ENCODE results near the gene KIF26B.

Gene KIF26B

DNA sequence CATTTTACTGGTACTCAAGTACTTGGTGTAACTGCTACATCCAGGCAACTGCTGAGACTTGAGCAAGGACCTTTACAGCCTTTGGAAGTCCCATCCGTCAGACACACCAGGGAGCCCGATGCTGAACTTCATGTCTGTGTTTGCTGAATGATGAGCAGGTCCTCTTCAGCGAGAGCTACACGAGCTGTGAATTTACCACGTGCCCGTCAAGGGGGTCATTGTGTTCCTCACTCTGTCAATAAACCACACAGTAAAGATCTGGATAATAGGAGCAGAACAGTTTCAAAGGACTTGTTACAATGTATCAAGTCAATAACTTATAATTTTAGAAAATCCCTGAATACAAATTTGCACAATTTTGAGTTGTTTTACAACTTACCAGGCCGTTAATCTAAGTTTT is 427.2 kb downstream of the KIF26B start:
- no peak for DNase-seq

DNA sequence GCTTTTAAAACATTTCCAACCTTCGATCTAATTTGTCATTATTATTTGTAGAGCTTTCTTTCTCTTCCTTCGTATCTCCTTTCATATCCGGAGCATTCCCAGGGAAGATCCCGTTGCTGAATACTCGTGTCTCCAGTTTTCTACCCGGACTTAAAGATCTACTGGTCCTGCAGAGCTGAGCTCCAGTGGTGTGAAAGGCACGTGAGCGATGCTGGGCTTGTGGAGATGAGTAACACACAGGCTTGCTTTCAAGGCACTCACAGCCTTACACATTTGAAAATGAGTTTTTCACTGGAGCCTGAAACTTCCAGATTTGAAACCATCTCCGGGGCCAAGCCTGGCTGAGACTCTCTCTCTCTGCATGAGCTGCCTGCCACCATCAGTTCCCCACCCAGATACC is 428.3 kb downstream of the KIF26B start:
- no peak for DNase-seq

DNA sequence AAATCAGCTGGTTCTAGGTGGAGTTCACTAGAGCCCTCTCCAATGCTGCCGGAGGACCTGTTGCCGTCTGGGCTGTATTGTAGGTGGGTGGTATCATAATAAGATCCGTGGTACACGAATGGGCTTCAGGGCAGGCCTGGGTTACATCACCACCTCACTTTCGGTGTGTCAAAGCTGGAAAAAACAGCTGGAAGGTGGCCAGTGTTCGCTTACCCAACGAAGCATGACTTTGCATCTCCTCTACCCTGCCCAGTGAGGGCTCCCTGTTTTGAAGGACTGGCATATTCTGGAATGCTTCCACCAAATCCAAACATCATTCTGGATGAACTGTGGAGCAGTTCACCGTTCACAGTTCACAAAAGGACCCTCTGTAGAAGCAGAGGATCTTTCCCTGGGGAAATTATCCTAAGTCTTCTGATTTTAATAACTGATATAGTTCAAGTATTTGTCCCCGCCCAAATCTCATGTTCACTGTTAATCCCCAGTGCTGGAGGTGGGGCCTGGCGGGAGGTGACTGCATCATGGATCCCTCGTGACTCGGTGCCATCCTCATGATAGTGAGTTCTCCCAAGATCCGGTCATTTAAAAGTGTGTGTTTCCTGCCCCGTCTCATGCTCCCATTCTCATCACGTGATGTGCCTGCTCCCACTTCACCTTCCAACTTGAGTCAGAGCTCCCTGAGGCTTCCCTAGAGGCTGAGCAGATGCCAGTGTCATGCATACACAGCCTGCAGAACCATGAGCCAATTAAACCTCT is 429.0 kb downstream of the KIF26B start:
- DNase-seq: no peak

DNA sequence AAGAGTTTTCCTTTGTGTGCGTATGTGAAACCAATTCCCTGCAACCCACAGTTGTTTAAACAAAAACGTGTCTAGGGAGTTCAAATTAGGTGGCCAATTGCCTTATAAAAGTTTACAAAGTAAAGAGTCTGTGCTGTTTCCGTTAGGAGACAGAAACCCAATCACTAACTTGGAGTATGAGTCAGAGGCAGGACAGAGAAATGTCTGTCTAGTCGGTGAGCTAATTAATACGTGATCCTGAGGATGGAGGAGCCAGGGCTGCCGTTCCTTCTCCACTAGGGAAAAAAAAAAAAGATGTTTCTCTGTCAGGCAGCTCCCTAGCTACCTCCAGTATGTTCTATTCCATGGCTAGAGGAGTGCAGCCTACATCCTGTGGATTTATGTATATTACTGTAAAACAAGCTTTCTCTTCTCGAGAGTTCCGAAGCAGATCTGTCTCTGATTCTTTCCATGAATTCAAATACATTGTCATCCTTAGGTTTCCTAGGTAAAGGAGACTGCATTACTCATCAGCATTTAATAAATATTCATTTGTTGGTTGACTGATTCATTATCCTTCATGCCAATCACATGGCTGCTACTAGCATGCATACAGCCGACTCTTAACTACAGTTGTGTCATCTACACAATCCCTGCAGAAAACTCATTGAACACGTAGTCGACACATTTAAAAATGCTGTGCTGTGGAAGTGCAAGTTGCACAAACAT is 430.6 kb downstream of the KIF26B start:
- no peak for DNase-seq

DNA sequence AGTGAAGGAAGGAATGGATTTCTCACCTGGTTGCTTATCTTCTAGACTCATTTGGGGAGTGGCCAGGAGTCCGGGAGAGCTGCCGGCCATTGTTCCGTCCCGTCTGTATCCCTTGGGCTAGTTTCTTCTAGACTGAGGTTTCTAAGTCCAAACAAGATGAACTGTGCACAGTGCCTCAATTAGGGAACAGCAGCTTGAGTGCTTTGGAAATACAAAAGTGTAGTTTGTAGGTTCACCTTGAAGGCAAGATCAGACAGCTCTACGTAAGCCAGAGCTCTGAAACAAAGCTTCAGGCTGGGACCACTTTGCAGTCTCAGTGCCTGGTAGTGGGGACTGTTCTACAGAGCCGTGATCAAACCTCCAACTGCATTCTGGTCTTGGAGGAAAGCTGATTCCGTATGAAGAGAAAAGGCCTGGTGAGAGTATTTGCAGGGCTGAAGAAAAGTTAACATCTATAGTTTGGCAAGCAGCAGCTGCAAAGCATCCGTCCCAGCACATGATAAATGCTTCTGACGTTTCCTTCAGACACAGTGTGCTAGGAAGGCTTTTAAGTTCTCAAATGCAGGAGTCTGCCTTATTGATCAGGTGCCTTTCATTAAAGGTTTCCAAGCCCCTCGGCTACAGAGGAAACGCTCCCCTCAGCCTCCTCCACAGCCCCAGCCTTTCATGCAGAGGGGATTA is 432.8 kb downstream of the KIF26B start:
- DNase-seq: no peak

DNA sequence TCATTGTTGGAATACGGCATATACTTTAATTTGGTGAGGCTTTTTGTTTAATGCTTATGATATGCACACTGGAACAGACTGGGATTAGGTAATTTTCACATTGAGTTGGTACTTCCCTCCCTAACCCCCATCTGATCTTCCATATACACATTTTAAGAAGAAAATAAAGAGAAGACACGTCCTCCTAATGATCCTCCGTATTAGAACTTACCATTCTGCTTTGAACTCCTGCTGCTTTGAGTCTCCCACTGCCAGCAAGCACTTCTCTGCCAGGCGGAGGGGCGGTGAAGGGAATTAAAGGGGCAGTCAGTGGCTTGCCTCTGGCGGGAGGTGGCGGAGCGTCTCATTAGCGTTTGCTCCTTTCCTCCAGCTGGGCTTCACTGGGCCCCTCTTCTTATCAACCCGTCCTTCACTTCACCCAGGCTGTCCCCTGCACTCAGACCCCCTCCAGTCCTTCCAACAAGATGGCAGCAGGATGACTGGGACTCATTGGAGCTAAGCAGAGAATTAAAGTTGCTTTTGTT is 433.4 kb downstream of the KIF26B start:
- DNase-seq: no peak

DNA sequence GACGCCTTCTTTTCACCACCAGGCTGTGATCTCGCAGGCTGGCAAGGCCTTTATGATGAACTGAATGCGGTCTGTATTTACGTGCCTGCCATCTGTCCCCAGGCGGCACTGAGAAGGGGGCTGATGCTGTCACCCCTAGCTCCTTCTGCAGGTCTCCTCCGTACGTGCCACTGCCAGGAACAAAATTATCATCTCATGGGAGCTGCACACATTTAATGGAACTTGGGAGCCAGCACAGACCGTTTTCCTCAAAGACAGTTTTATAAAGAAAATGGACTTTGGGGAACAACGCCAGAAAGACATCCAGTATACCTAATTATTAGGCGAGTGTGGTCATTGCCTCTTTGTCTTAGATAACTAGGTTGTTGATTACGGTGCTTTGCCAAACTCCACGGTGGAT is 434.5 kb downstream of the KIF26B start:
- no peak for DNase-seq

DNA sequence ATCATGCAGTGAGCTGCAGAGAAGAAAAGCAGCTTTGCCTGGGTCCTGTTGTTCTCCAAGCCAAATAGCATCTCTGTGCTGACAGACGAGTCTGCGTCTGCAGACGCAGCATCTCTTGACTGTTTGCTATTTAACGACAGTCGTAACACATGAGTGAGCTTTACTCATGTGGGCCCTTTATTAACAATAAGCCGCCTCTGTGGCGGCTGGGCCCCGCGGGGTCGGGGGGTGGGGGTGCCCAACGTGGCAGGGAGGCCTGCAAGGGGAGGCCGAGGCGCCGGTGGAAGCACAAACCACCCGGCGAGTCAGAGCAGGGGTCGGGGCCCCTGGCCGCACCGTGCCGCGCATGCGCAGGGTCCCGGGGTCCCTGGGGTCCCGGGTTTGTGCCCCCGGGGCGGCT is 435.1 kb downstream of the KIF26B start:
- no peak for DNase-seq

DNA sequence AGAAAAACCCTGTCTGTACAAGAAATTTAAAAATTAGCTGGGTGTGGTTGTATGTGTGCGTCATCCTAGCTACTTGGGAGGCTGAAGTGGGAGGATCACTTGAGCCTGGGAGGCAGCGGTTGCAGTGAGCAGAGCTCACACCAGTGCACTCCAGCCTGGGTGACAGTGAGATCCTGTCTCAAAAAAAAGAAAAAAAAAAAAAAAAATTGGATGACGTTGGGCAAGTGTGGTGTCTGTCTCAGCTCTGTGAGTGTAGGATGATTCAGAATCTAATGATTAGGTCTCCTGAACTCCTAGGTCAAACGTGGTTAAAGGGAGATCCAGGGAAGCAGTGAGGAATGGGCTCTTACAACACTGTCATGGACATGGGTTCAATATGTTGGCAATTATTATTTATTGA is 435.9 kb downstream of the KIF26B start:
- DNase-seq: no peak

DNA sequence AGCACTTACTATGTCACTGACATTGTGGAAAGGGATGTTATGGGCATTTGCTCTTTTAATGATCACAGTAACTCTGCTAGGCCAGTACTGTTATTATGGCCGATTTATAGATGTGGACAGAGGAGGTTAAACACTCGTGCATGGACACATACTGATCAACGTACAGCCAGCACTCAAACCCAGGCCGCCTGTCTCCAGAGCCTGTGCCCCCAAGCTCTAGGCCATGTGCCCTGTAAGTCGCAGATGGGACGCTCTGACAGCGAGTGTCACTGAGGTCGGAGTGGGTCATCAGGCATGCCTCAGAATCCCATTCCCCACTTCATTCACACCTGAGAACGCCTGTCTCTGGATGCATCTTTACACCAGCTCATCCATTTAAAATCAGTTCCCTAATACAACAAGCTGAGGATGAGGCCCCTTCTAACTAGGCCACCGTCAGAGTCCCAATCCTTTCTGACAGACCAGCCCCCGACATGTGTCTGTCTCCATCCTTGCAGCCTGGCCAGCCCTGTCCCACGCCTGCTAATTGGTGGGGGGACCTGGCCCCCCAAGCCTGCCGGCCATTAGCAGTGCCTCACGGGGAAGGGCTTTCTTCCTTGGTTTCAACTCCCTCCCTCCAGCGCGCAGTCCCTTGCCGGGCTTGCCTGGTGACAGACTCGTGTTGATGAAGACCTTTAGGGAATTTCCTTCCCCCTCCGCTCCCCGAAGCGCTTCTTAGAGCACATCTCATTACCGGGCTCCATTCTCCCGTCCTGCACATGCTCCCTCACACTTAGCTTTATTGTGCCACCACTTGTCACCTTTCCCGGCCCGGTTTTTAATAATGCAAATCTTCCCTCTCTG is 436.8 kb downstream of the KIF26B start:
- DNase-seq: no peak

DNA sequence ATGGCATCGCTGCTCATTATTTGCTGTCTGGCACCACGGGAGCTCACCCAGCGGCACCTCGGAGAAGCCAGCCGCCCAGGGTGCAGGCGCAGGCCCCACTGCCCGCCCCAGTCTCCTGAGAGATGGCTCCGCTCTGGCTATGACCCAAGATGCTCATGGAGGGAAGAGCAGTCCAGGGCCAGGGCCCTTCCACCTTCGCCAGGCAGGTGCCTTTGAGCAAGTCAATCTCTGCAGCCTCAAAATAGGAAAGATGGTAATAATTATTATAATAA is 437.3 kb downstream of the KIF26B start:
- no peak for DNase-seq

DNA sequence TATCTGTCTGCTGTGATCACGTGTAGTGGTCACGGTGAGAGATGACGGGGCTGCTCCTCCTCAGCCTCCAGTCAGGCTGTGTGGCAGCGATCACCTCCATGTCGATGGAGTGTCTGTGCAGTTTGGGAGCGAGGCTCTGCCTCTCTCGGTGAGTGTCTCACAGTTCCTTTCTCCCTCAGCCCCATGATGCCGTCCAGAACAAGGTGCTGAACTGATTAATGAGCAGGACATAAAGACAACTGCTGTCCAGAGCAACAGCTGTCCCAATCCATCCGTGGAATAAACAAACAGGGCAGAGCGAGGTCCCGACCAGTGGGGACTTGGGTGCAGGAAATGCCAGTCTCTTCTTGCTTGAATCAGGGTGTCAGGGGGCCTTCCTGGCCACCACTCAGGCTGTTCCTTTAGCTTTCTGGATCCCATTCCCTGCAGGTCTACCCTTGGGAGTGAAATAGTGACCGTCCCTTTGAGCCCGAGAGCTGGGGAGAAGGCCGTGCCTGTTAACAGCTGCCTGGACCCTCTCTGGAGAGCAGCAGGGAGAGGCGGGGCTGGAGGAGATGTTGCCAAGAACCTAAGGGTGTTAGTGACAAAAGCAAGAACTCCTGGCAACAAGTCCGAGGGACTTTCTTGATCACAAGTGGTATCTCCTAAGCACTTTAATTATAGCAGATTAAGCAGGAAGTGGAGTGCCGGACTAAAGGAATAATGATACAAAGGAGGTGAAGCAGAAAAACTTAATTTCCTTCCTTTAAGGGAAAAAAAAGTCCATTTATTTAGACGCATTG is 443.9 kb downstream of the KIF26B start:
- DNase-seq: no peak

DNA sequence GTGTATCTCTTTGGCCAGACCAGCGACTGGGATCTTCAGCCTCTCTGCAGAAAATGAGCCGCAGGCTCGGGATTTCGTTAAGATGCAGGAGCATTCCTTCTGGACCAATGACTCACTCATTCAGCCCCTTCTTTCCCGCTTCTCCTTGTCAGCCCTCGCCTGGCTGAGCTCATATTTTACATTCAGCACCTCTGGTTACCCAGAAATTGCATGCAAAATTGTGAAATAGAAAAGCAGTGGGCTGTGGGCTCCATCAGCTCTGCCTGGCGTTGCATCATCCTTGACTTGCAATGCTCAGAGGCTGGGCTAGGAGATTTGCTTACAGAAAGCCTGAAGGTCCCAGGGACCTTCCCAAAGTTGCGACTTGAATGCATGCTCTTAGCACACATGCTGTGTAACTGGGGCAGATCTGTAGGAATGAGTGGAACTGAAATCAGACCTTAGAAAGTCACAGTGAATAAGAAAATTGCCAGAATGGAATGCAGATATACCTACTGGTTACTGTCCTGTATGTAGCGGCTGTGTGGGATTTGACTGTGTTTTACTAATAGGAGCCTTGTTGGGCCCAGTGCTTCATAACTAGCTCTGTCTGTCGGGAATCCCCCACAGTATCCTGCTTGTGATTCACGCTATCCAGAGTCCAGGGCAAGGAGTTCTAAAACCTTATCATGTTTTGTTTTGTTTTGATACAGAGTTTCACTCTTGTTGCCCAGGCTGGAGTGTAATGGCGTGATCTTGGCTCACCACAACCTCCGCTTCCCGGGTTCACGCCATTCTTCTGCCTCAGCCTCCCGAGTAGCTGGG is 444.8 kb downstream of the KIF26B start:
- no peak for DNase-seq

DNA sequence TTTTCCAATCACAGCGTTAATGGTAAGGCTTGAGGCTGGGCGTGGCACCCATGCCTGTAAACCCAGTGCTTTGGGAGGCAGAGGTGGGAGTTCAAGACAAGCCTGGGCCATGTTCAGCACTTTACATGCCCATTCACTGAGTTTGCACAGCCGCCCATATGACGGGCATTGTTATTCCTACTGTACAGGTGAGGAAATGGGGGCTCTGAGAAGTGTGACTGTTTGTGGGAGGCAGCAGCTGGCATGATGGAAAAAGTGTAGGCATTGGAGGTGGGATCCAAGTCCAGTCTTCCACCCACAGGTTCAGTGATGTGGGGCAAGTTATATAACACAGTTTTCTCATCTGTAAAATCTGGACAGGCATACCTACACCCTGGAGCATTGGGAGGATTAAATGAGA is 445.9 kb downstream of the KIF26B start:
- no peak for DNase-seq

DNA sequence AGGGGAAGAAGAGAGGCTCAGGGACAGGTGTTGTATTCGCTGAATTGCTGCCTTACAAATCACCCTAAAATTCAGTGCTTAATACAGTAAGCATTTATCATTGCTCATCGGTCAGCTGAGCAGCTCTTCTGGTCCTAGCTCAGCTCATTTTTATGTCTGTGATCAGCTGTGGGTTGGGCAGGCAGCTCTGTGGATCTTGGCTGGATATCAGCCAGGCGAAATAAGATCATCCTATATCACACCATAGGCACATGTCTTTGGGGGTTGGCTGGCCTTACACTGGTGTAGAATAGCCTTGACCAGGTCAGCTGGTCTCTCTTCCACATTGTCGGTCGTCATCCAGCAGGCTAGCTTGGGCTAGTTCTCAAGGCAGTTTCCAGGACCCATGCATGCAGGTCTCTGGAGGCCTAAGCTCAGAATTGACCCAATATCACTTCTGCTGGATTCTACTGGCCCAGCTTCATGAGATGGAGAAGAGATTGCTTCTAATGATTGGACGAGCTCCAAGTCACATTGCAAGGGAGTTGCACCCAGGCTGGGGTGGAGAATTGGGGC is 448.6 kb downstream of the KIF26B start:
- no peak for DNase-seq

DNA sequence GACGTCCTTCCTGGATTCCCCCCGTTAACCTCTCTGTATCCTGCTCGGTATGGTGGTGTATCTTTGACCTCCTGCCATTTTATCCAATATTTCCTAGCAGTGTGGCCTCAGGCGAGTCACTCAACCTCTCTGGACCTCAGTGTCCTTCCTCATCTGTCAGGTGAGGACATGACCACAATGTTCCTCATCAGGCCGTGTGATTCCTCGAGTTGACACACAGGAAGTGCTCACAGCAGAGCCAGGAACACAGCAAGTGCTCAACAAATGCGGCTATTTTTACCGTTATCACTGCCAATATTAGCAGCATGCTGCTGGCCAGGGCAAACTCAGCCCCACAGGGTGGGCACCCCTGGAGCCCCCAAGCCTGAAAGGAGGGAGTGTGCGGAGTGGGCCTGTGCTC is 450.2 kb downstream of the KIF26B start:
- no peak for DNase-seq

DNA sequence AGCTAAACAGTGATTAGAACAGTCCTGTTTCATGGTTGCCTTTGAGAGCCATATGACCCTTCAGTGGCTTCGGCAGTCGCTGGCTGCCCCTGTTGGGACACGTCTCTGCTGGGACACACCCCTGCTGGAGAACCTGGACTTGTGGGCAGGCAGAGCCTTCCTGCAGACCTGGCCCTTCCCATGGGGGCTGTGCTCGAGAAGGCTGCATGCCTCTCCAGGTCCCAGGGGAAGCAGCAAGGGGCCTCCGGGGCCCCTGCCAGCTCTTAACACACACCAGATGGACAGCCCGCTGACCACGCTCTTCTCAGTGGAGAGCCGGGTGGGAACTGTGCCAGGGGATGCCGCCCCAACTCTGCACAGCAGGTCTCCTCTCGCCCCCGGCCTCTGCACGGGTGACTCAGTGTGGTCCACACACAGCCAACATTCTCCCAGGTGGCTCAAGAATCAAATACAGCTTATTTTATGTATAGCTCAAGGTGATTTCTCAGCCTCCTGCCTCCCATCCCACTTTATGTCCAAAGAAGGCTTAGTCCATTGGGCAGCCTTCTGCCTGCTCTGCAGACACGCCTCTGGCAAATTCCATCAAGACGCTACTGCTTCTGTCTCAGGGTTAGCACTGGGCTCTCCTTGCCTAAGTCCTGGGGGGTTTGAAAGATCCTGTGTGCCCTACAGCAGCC is 450.8 kb downstream of the KIF26B start:
- DNase-seq: no peak

DNA sequence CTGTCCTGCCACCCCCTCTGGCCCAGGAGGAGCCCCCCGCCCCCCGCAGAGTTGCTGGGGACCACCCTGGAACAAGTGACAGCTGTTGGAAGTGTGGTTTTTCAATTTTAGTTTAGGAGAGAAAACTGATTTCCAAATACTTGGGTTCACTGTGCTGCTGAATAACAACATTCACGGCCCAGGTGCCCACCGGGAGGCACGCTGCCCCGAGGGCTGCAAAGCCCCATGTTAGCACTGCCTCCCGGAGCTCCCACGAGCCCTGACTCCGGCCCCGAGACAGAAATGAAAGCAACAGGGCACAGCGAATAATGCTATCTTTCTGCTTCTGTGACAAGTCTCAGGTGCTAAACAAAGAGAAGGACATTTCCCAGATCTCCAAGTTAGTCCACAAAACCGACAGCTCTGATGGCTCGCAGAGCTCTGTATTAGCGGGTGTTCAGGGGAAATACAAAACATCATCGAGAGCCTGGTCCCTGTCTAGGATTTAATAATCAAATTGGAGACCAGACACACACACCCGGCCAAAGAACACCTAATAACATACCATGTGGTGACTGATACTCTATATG is 451.5 kb downstream of the KIF26B start:
- no peak for DNase-seq

DNA sequence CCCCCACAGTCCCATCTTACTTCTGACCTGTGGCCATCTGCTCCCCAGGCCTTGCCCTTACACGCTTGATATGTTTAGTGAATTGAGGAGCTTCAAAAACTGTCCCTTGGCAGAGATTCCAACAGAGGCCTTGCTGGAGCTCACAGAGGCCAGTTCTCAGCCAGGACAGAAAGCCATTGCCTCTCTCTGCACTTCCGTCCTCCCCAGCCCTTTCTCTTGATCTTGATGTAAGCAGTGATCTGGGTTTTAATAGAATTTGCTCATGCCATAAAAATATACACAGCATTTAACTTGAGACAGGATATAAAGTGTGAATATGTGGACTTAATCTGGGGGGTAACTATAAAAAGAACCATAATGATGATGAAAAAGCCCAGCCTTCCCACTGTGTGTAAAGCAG is 453.5 kb downstream of the KIF26B start:
- DNase-seq: no peak
